ENCODE measurements around the gene HARS2. TPM values are rescaled to one million over a fixed set of nuclear protein-coding genes. Genes with fewer than 3 reads are reported as not detected.
"Not testable (repeated sequence)": the region's sequence is repeated elsewhere in the genome, so short reads cannot be mapped to it uniquely, and the experiment has no call there.

HARS2 gene
- total RNA-seq, 1 donor from 2014 or later = 20.0 TPM

GRCh38 chr5:140696891-140697492 lies 5.7 kb downstream of the HARS2 start:
- no peak for DNase-seq (ENCODE audit: low spot score)

- peak; percentile 99 for DNase-seq (ENCODE audit: low spot score)
Measured at GRCh38 chr5:140700177-140701144, 9.2 kb downstream of the HARS2 start, which contains the start of gene ZMAT2. Gene ZMAT2, plus strand, starts transcription at chr5:140700447. Its CDS starts 14 bp downstream, at chr5:140700461.

GRCh38 chr5:140707812-140708211 lies 16.6 kb downstream of the HARS2 start:
- no peak for DNase-seq (ENCODE audit: low spot score)

GRCh38 chr5:140708787-140709186 lies 17.5 kb downstream of the HARS2 start:
- not testable (repeated sequence) for DNase-seq (ENCODE audit: low spot score)

GRCh38 chr5:140710899-140711552 lies 19.8 kb downstream of the HARS2 start:
- DNase-seq (ENCODE audit: low spot score) = peak; percentile 98

- DNase-seq (ENCODE audit: low spot score) = no peak
Measured at GRCh38 chr5:140711794-140712193, 20.5 kb downstream of the HARS2 start.

GRCh38 chr5:140713562-140714094 lies 22.4 kb downstream of the HARS2 start:
- DNase-seq (ENCODE audit: low spot score) = no peak

- DNase-seq (ENCODE audit: low spot score) = not testable (repeated sequence)
Measured at GRCh38 chr5:140716238-140716637, 25.0 kb downstream of the HARS2 start.

- DNase-seq (ENCODE audit: low spot score) = no peak
Measured at GRCh38 chr5:140718266-140718592, 27.0 kb downstream of the HARS2 start.

- not testable (repeated sequence) for DNase-seq (ENCODE audit: low spot score)
Measured at GRCh38 chr5:140720738-140721137, 29.5 kb downstream of the HARS2 start.

GRCh38 chr5:140721395-140721794 lies 30.1 kb downstream of the HARS2 start:
- not testable (repeated sequence) for DNase-seq (ENCODE audit: low spot score)

- peak; percentile 40 for DNase-seq (ENCODE audit: low spot score)
Measured at GRCh38 chr5:140725799-140726471, 34.7 kb downstream of the HARS2 start.

- no peak for DNase-seq (ENCODE audit: low spot score)
Measured at GRCh38 chr5:140733098-140733497, 41.8 kb downstream of the HARS2 start.

- DNase-seq (ENCODE audit: low spot score) = no peak
Measured at GRCh38 chr5:140734354-140734753, 43.1 kb downstream of the HARS2 start.

GRCh38 chr5:140737486-140737885 lies 46.2 kb downstream of the HARS2 start:
- DNase-seq (ENCODE audit: low spot score) = no peak

- no peak for DNase-seq (ENCODE audit: low spot score)
Measured at GRCh38 chr5:140741967-140742366, 50.7 kb downstream of the HARS2 start.

Other genes starting within 250 kb of the HARS2 start
- gene EIF4EBP3, start 143.8 kb upstream of the HARS2 start, total RNA-seq (ENCODE audit: insufficient read depth, low replicate concordance) = not detected
- gene SRA1, start 134.0 kb upstream of the HARS2 start, total RNA-seq (ENCODE audit: insufficient read depth, low replicate concordance) = 12.0 TPM
- 21.9 TPM for gene APBB3, start 126.9 kb upstream of the HARS2 start, total RNA-seq (ENCODE audit: insufficient read depth, low replicate concordance)
- 12.3 TPM for gene SLC35A4, start 126.6 kb upstream of the HARS2 start, total RNA-seq (ENCODE audit: insufficient read depth, low replicate concordance)
- 66.7 TPM for gene CD14, start 58.3 kb upstream of the HARS2 start, total RNA-seq (ENCODE audit: insufficient read depth, low replicate concordance)
- 7.5 TPM for gene TMCO6, start 52.0 kb upstream of the HARS2 start, total RNA-seq (ENCODE audit: insufficient read depth, low replicate concordance)
- gene NDUFA2, start 43.8 kb upstream of the HARS2 start, total RNA-seq (ENCODE audit: insufficient read depth, low replicate concordance) = 32.7 TPM
- 124 TPM for gene IK, start 43.6 kb upstream of the HARS2 start, total RNA-seq (ENCODE audit: insufficient read depth, low replicate concordance)
- 19.0 TPM for gene WDR55, start 26.6 kb upstream of the HARS2 start, total RNA-seq (ENCODE audit: insufficient read depth, low replicate concordance)
- gene DND1, start 17.9 kb upstream of the HARS2 start, total RNA-seq (ENCODE audit: insufficient read depth, low replicate concordance) = 0.96 TPM
- 31.1 TPM for gene HARS1, start 85 bp upstream of the HARS2 start, total RNA-seq (ENCODE audit: insufficient read depth, low replicate concordance)
- 35.4 TPM for gene ZMAT2, start 9.0 kb downstream of the HARS2 start, total RNA-seq (ENCODE audit: insufficient read depth, low replicate concordance)
- 5.3 TPM for gene PCDHA1, start 94.7 kb downstream of the HARS2 start, total RNA-seq (ENCODE audit: insufficient read depth, low replicate concordance)
- 3.4 TPM for gene PCDHA2, start 103.4 kb downstream of the HARS2 start, total RNA-seq (ENCODE audit: insufficient read depth, low replicate concordance)
- 4.3 TPM for gene PCDHA3, start 109.6 kb downstream of the HARS2 start, total RNA-seq (ENCODE audit: insufficient read depth, low replicate concordance)
- 1.9 TPM for gene PCDHA4, start 115.6 kb downstream of the HARS2 start, total RNA-seq (ENCODE audit: insufficient read depth, low replicate concordance)
- 8.4 TPM for gene PCDHA5, start 130.2 kb downstream of the HARS2 start, total RNA-seq (ENCODE audit: insufficient read depth, low replicate concordance)
- 3.1 TPM for gene PCDHA6, start 136.5 kb downstream of the HARS2 start, total RNA-seq (ENCODE audit: insufficient read depth, low replicate concordance)
- gene PCDHA7, start 142.8 kb downstream of the HARS2 start, total RNA-seq (ENCODE audit: insufficient read depth, low replicate concordance) = 3.9 TPM
- 6.0 TPM for gene PCDHA8, start 149.7 kb downstream of the HARS2 start, total RNA-seq (ENCODE audit: insufficient read depth, low replicate concordance)
- 0.96 TPM for gene PCDHA9, start 156.9 kb downstream of the HARS2 start, total RNA-seq (ENCODE audit: insufficient read depth, low replicate concordance)
- gene PCDHA10, start 164.4 kb downstream of the HARS2 start, total RNA-seq (ENCODE audit: insufficient read depth, low replicate concordance) = 2.6 TPM
- 1.2 TPM for gene PCDHA11, start 177.5 kb downstream of the HARS2 start, total RNA-seq (ENCODE audit: insufficient read depth, low replicate concordance)
- gene PCDHA12, start 183.9 kb downstream of the HARS2 start, total RNA-seq (ENCODE audit: insufficient read depth, low replicate concordance) = 2.9 TPM
- 2.6 TPM for gene PCDHA13, start 190.7 kb downstream of the HARS2 start, total RNA-seq (ENCODE audit: insufficient read depth, low replicate concordance)
- 2.9 TPM for gene PCDHAC1, start 234.8 kb downstream of the HARS2 start, total RNA-seq (ENCODE audit: insufficient read depth, low replicate concordance)

All from umbilical cord (tissue), 2 donors.